Peyer's patch (tissue), 4 donors: ENCODE measurements around the gene NDST4. TPM values are rescaled to one million over a fixed set of nuclear protein-coding genes. Genes with fewer than 3 reads are reported as not detected.

Experiments
- DNase-seq, 3 donors: peaks; one replicate each; pipeline ENCODE4 v3.0.0-alpha.2; 2017 to 2019
- H3K27ac ChIP-seq, 4 donors: fragments of 200-600 bp; sonication (generic); one replicate each; pipeline ENCODE4 v1.5.1; 2016 to 2019
- H3K27me3 ChIP-seq, 2 donors: fragments of 200-600 bp; sonication (generic); one replicate each; pipeline ENCODE4 v1.5.1; 2019
- H3K36me3 ChIP-seq, 3 donors: fragments of 200-600 bp; sonication (generic); one replicate each; pipeline ENCODE4 v1.5.1; 2016 to 2019
- H3K4me1 ChIP-seq, 4 donors: fragments of 200-600 bp; sonication (generic); one replicate each; pipeline ENCODE4 v1.5.1; 2016 to 2019
- H3K4me3 ChIP-seq, 4 donors: fragments of 200-600 bp; sonication (generic); 1 replicate in 3 of 4; 2 replicates in 1 of 4; pipeline ENCODE4 v1.5.1; 2016 to 2019; ENCODE audit warnings: mild to moderate bottlenecking in 1 of 4
- H3K9me3 ChIP-seq, 4 donors: fragments of 200-600 bp; sonication (generic); one replicate each; pipeline ENCODE4 v1.5.1; 2016 to 2019; ENCODE audit warnings: mild to moderate bottlenecking in 1 of 4
- CTCF ChIP-seq, 6 experiments: fragments of 450-650 bp in 4 of 6; fragments of 200-600 bp in 2 of 6; sonication (generic) in 1 of 6; IDR thresholded peaks; one replicate each; pipeline ENCODE4 v1.5.1; 2017 to 2019; ENCODE audit warnings: antibody characterized with exemption in 6 of 6, mild to moderate bottlenecking in 3 of 6, moderate library complexity in 1 of 6
- POLR2A ChIP-seq, 2 donors: fragments of 450-650 bp; IDR thresholded peaks; one replicate each; pipeline ENCODE4 v1.5.1; 2017; ENCODE audit warnings: antibody characterized with exemption in 2 of 2, mild to moderate bottlenecking in 2 of 2, moderate library complexity in 2 of 2
- total RNA-seq, 4 donors: library from RNA; depleted of rRNA; stranded (reverse); fragments of >200 nt; gene quantifications; one replicate each; pipeline ENCODE4 v1.1.0, GENCODE V29; 2016

The NDST4 gene
- total RNA-seq, 4 donors from 2014 or later = not detected

DNA sequence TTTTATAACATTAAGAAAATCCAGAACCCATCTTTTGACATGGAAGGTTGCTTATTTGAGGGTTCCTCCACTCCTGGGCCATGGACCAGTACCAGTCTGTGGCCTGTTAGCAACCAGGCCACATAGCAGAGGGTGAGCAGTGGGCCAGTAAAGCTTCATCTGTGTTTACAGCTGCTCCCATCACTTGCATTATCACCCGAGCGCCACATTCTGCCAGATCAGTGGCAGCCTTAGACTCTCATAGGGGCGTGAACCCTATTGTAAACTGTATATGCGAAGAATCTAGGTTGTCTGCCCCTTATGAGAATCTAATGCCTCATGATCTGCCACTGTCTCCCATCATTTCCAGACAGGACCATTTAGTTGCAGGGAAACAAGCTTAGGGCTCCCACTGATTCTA lies 58.6 kb downstream of the NDST4 start:
- Histone ChIP-seq H3K4me1 (no peaks in the 10 kb centered on the region), H3K27ac (no peak overlapping the region)

DNA sequence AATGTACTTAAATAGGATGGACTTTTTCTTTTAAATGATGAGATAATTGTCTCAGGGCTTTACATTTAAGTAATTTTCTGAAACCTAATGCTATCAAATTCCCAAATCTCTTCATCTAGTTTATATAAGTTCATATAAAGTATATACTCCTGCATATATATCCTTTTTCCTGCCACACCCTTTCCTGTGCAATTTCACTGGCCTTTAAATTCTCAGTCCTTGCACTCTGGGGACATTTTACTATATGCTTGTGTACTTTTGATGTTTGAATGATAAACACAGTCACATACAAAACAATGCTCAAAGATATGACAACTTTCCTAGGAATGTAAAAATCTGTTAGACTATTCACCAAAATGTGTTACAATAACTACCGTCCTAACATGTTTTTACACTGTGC lies 60.1 kb downstream of the NDST4 start:
- H3K4me3 ChIP-seq = no peak overlapping the region
- DNase-seq = no peak
- no peak overlapping the region for H3K27ac ChIP-seq
- TF ChIP-seq POLR2A (IDR thresholded peaks at IDR 0.05) (no peak), CTCF (IDR thresholded peaks at IDR 0.05) (no peak)
- H3K27me3 ChIP-seq = no peaks in the 10 kb centered on the region
- H3K36me3 ChIP-seq = no peaks in the 10 kb centered on the region
- H3K4me1 ChIP-seq = no peaks in the 10 kb centered on the region
- no peaks in the 10 kb centered on the region for H3K9me3 ChIP-seq

More for the DNA sequence above, 58.6 kb downstream of the NDST4 start:
- no peak for DNase-seq
- no peaks in the 10 kb centered on the region for H3K27me3 ChIP-seq
- no peak overlapping the region for H3K4me3 ChIP-seq
- H3K36me3 ChIP-seq = no peaks in the 10 kb centered on the region
- no peaks in the 10 kb centered on the region for H3K9me3 ChIP-seq
- TF ChIP-seq POLR2A (IDR thresholded peaks at IDR 0.05) (no peak), CTCF (IDR thresholded peaks at IDR 0.05) (no peak)

- H3K4me1 ChIP-seq = no peaks in the 10 kb centered on the region
- no peak for TF ChIP-seq POLR2A (IDR thresholded peaks at IDR 0.05)
- no peak for TF ChIP-seq CTCF (IDR thresholded peaks at IDR 0.05)
- no peak for DNase-seq
- no peak overlapping the region for H3K4me3 ChIP-seq
- H3K36me3 ChIP-seq = no peaks in the 10 kb centered on the region
- H3K27ac ChIP-seq = no peak overlapping the region
- no peaks in the 10 kb centered on the region for H3K9me3 ChIP-seq
- no peaks in the 10 kb centered on the region for H3K27me3 ChIP-seq
These were observed 70.9 kb downstream of the NDST4 start for GRCh38 chr4:115042496-115042895.

- no peaks in the 10 kb centered on the region for H3K4me1 ChIP-seq
- H3K9me3 ChIP-seq = no peaks in the 10 kb centered on the region
- DNase-seq = no peak
- H3K27ac ChIP-seq = no peak overlapping the region
- no peak overlapping the region for H3K4me3 ChIP-seq
- TF ChIP-seq CTCF (IDR thresholded peaks at IDR 0.05) (no peak), POLR2A (IDR thresholded peaks at IDR 0.05) (no peak)
- H3K36me3 ChIP-seq = no peaks in the 10 kb centered on the region
- H3K27me3 ChIP-seq = no peaks in the 10 kb centered on the region
These were observed 83.1 kb downstream of the NDST4 start for GRCh38 chr4:115030281-115030680.

GRCh38 chr4:115028682-115029410 lies 84.6 kb downstream of the NDST4 start:
- Histone ChIP-seq H3K4me3 (no peak overlapping the region), H3K27me3 (no peaks in the 10 kb centered on the region), H3K36me3 (no peaks in the 10 kb centered on the region), H3K27ac (no peak overlapping the region), H3K4me1 (no peaks in the 10 kb centered on the region), H3K9me3 (no peaks in the 10 kb centered on the region)
- DNase-seq = no peak
- TF ChIP-seq POLR2A (IDR thresholded peaks at IDR 0.05) = no peak
- no peak for TF ChIP-seq CTCF (IDR thresholded peaks at IDR 0.05)
